ENCODE measurements around the gene PTK6.

GRCh38 chr20:63520934-63521601, 16.1 kb downstream of the PTK6 start:
- TF ChIP-seq, protein P1, sequence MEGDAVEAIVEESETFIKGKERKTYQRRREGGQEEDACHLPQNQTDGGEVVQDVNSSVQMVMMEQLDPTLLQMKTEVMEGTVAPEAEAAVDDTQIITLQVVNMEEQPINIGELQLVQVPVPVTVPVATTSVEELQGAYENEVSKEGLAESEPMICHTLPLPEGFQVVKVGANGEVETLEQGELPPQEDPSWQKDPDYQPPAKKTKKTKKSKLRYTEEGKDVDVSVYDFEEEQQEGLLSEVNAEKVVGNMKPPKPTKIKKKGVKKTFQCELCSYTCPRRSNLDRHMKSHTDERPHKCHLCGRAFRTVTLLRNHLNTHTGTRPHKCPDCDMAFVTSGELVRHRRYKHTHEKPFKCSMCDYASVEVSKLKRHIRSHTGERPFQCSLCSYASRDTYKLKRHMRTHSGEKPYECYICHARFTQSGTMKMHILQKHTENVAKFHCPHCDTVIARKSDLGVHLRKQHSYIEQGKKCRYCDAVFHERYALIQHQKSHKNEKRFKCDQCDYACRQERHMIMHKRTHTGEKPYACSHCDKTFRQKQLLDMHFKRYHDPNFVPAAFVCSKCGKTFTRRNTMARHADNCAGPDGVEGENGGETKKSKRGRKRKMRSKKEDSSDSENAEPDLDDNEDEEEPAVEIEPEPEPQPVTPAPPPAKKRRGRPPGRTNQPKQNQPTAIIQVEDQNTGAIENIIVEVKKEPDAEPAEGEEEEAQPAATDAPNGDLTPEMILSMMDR (IDR thresholded peaks at IDR 0.05) = no peak
- TF ChIP-seq POLR2A (IDR thresholded peaks at IDR 0.05) = no peak
